ENCODE data around the gene GSPT1.

GRCh38 chr16:11907160-11907970, 8.4 kb downstream of the GSPT1 start:
- TF ChIP-seq EZH2 (optimal IDR thresholded peaks at IDR 0.05; ENCODE audit: low read depth, low read length) (no peak), EZH2phosphoT487 (IDR thresholded peaks at IDR 0.05; ENCODE audit: low read length) (no peak)
- TF ChIP-seq, protein P1, sequence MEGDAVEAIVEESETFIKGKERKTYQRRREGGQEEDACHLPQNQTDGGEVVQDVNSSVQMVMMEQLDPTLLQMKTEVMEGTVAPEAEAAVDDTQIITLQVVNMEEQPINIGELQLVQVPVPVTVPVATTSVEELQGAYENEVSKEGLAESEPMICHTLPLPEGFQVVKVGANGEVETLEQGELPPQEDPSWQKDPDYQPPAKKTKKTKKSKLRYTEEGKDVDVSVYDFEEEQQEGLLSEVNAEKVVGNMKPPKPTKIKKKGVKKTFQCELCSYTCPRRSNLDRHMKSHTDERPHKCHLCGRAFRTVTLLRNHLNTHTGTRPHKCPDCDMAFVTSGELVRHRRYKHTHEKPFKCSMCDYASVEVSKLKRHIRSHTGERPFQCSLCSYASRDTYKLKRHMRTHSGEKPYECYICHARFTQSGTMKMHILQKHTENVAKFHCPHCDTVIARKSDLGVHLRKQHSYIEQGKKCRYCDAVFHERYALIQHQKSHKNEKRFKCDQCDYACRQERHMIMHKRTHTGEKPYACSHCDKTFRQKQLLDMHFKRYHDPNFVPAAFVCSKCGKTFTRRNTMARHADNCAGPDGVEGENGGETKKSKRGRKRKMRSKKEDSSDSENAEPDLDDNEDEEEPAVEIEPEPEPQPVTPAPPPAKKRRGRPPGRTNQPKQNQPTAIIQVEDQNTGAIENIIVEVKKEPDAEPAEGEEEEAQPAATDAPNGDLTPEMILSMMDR (IDR thresholded peaks at IDR 0.05; ENCODE audit: low read length): no peak
